LNCAP (cell line): ENCODE results near the gene MED20.
A peak's percentile ranks its signal among the peaks of the same experiment; 100 is the strongest.

Experiments
- CTCF ChIP-seq: fragments of 450-650 bp; IDR thresholded peaks from 2 replicates; pipeline ENCODE4 v1.5.1; 2017; ENCODE audit warnings: mild to moderate bottlenecking

The MED20 gene

DNA sequence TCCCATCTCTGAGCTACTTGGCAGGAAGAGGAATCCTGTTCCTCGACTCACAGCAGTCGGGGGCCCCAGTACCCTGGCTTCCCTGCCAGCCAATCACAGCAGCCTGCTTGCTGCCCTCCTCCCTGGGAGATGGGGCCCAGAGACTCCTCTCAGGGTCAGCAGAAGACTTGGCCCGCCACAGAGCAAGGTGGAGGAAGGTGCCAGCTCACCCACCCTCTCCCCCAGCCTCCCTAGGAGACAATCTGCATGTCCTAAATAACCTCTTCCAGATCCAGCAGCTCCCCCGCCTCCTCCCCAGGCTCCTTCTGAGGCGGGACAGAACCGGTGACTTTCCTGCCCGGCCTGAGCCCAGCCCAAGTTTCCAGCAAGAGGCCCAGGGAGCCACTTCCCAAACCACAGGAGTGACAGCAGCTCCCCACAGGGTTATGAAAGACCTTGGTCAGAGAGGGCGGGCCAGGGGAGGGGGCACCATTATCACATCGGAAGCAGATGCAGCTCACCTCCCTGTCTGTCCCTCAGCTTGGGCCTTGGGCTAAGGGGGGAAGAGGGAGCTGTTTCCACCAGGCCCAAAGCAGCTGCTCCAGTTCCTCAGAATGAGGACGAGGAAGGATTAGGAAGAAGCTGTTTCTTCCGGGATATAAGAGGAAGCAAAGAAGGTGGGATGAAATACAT, 18.4 kb upstream of the MED20 start:
- no peak for TF ChIP-seq CTCF

DNA sequence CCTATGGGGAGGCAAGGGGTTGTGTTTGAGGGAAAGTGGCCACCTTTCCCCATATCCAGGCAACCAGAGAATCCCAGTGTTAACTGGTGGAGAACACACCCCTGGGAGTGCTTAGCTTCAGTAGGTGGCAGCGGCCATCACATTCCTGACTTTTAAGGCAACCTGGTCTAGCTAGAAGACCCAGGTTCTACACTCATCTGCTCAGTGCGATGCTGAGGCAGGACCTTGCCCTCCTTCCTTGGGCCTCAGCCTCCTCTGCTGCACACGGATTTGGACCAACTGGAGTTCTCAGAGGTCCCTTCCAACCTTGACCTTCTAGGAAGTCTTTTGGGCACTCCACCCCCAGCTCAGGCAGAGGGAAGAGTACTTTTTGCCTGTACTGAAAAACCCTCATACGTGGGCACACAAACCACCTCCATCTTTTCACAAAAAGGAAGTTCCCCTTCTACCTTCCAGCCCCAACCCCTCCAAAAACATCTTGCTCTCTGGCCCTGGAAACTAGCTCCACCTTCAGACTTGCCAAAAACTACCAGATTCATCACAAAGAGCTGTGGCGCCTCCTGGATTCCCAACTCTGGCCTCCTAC, 17.7 kb upstream of the MED20 start:
- TF ChIP-seq CTCF, result no peak

- no peak for TF ChIP-seq CTCF
These were observed 17.1 kb upstream of the MED20 start for GRCh38 chr6:41937861-41938574.

DNA sequence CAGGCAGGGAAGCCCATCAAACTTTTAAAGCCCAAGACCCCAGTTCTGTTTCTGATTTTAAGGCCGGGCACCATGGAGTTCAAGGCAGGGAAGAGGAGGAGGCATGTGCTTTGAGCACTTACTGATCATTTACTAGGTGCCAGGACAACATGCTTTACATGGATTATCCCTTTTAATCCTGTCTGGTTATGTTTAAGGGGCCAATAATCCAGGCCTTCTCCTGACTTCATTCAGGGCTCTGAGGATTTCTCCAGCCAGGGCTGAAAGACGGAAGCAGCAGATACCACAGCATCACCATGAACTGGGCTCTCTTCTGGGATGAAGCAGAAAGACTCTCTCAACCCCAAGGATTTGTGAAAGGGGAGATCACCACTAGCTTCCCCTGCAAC, 16.5 kb upstream of the MED20 start:
- no peak for TF ChIP-seq CTCF

GRCh38 chr6:41936073-41936837, 15.3 kb upstream of the MED20 start:
- peak; percentile 75 for TF ChIP-seq CTCF

DNA sequence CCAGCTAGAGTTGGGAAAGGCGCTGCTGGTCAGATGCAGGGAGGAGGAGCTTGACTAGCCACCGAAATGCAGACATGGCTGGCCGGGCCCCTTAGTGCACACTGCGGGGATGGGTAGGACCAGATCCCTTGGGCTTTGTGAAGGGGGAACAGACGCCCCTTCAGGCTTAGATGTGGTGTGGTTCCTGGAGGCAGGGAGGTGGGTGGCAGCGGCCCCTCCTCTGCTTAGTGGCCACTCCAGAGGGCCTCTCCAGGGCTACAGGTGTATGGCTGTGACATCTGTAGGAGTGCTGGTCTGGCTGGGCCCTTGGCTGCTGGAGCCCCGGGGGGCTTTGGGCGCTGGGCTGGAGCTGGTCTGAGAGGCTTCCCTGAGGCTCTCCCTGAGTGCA, 14.7 kb upstream of the MED20 start:
- TF ChIP-seq CTCF, result no peak

GRCh38 chr6:41935193-41935574, 14.2 kb upstream of the MED20 start:
- no peak for TF ChIP-seq CTCF
